OCI-LY7 (cell line): ENCODE data around the gene ZFYVE9. TPM values are rescaled to one million over a fixed set of nuclear protein-coding genes. Genes with fewer than 3 reads are reported as not detected.
A peak's percentile ranks its signal among the peaks of the same experiment; 100 is the strongest.

Experiments used
- BruUV-seq: library from RNA; stranded (reverse); fragments of 400-500 nt; replicated peaks from 2 replicates; lab custom pipeline; 2021; lab: Mats Ljungman, UMichigan
- CTCF ChIA-PET: fragments of 300-600 bp; sonication (Branson Sonifier 250); formaldehyde crosslinking; loops from one replicate; lab custom pipeline; 2022; ENCODE audit warnings: antibody characterized with exemption; ENCODE audit not compliant: unreplicated experiment; lab: Charles Lee
- POLR2A ChIA-PET: fragments of 300-600 bp; sonication (Branson Sonifier 250); formaldehyde crosslinking; loops from one replicate; lab custom pipeline; 2022; ENCODE audit warnings: antibody characterized with exemption; lab: Charles Lee
- DNase-seq: peaks from one replicate; pipeline ENCODE4 v3.0.0-alpha.2; 2015; ENCODE audit warnings: low spot score
- H2AFZ ChIP-seq: fragments of 200-600 bp; sonication (generic), shearing (Covaris generic); 2 replicates; pipeline ENCODE4 v1.6.1; 2014; ENCODE audit warnings: mild to moderate bottlenecking, antibody characterized with exemption, low read length, moderate library complexity
- H3K27ac ChIP-seq: fragments of 200-600 bp; sonication (generic); 2 replicates; pipeline ENCODE4 v1.5.1; 2014; ENCODE audit warnings: mixed run types, low read depth, mild to moderate bottlenecking, moderate library complexity, low read length, inconsistent platforms; ENCODE audit not compliant: poor library complexity, severe bottlenecking
- H3K36me3 ChIP-seq: fragments of 200-600 bp; sonication (generic); 2 replicates; pipeline ENCODE4 v1.6.1; 2014; ENCODE audit warnings: mild to moderate bottlenecking, antibody characterized with exemption, low read length, moderate library complexity, mixed read lengths; ENCODE audit not compliant: insufficient read depth
- H3K4me1 ChIP-seq: fragments of 200-600 bp; sonication (generic); 2 replicates; pipeline ENCODE4 v1.5.1; 2014; ENCODE audit warnings: mild to moderate bottlenecking, low read length; ENCODE audit not compliant: insufficient read depth, poor library complexity, severe bottlenecking
- H3K4me2 ChIP-seq: fragments of 200-600 bp; sonication (generic); 2 replicates; pipeline ENCODE4 v1.6.1; 2014; ENCODE audit warnings: mild to moderate bottlenecking, low read length
- H3K4me3 ChIP-seq: fragments of 200-600 bp; sonication (generic); 2 replicates; pipeline ENCODE4 v1.5.1; 2014; ENCODE audit warnings: mild to moderate bottlenecking, low read depth, low read length; ENCODE audit not compliant: poor library complexity, severe bottlenecking
- H3K79me2 ChIP-seq: fragments of 200-600 bp; sonication (generic); 2 replicates; pipeline ENCODE4 v1.6.1; 2016; ENCODE audit warnings: low read depth, mild to moderate bottlenecking, low read length, moderate library complexity, mixed read lengths; ENCODE audit not compliant: insufficient read depth
- H3K9me2 ChIP-seq: fragments of 200-600 bp; sonication (generic); 2 replicates; pipeline ENCODE4 v1.6.1; 2016; ENCODE audit warnings: mild to moderate bottlenecking, low read length, mixed read lengths; ENCODE audit not compliant: insufficient read depth
- H3K9me3 ChIP-seq: fragments of 200-600 bp; sonication (generic); 2 replicates; pipeline ENCODE4 v1.6.1; 2014; ENCODE audit warnings: mild to moderate bottlenecking, mixed run types, low read length, mixed read lengths
- H4K20me1 ChIP-seq: fragments of 200-600 bp; sonication (generic); 2 replicates; pipeline ENCODE4 v1.6.1; 2014; ENCODE audit warnings: mild to moderate bottlenecking, antibody characterized with exemption, low read length, moderate library complexity, mixed read lengths; ENCODE audit not compliant: insufficient read depth
- EZH2phosphoT487 ChIP-seq: fragments of 200-600 bp; sonication (generic); IDR thresholded peaks from 2 replicates; pipeline ENCODE4 v1.6.1; 2018; ENCODE audit warnings: low read depth, borderline replicate concordance, mild to moderate bottlenecking, mixed run types, antibody characterized with exemption, low read length, moderate library complexity, mixed read lengths
- intact Hi-C: fragments of 100-400 bp; cut with micrococcal nuclease; formaldehyde crosslinking; loops from one replicate; pipeline ENCODE4 v1.10.0; 2022; ENCODE audit not compliant: unreplicated experiment
- total RNA-seq, 2 experiments: library from RNA; depleted of rRNA in 1 of 2; stranded (reverse); fragments of >200 nt in 1 of 2; shearing (Covaris generic) in 1 of 2; gene quantifications; 2 replicates each; pipeline ENCODE4 v1.2.3, GENCODE V29; 2014 to 2022
- TF ChIP-seq, protein P1 (sequence below): fragments of 200-600 bp; sonication (generic); conservative IDR thresholded peaks from 2 replicates; pipeline ENCODE4 v1.5.1; 2014; ENCODE audit warnings: mild to moderate bottlenecking, antibody characterized with exemption, low read length, moderate library complexity, mixed read lengths

The ZFYVE9 gene
- total RNA-seq, 2 experiments from 2014 or later: 3.7 to 5.6 TPM

DNA sequence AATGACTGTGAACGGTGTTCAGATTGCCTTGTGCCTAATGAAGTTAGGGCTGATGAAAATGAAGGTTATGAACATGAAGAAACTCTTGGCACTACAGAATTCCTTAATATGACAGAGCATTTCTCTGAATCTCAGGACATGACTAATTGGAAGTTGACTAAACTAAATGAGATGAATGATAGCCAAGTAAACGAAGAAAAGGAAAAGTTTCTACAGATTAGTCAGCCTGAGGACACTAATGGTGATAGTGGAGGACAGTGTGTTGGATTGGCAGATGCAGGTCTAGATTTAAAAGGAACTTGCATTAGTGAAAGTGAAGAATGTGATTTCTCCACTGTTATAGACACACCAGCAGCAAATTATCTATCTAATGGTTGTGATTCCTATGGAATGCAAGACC is 96.6 kb downstream of the ZFYVE9 start:
- no peak overlapping the region for H2AFZ ChIP-seq
- no peaks in the 10 kb centered on the region for H3K9me3 ChIP-seq
- BruUV-seq: TSS peak; percentile 54
- intact Hi-C loops: no loop called here
- no peaks in the 10 kb centered on the region for H3K36me3 ChIP-seq
- no peaks in the 10 kb centered on the region for H3K4me1 ChIP-seq
- no peaks in the 10 kb centered on the region for H3K79me2 ChIP-seq
- POLR2A ChIA-PET: no interaction called here
- no peak overlapping the region for H3K4me2 ChIP-seq
- no peaks in the 10 kb centered on the region for H4K20me1 ChIP-seq
- no peak overlapping the region for H3K27ac ChIP-seq
- no peak for DNase-seq
- CTCF ChIA-PET: no interaction called here
- no peak overlapping the region for H3K4me3 ChIP-seq
- no peak for TF ChIP-seq EZH2phosphoT487
- TF ChIP-seq, protein P1, sequence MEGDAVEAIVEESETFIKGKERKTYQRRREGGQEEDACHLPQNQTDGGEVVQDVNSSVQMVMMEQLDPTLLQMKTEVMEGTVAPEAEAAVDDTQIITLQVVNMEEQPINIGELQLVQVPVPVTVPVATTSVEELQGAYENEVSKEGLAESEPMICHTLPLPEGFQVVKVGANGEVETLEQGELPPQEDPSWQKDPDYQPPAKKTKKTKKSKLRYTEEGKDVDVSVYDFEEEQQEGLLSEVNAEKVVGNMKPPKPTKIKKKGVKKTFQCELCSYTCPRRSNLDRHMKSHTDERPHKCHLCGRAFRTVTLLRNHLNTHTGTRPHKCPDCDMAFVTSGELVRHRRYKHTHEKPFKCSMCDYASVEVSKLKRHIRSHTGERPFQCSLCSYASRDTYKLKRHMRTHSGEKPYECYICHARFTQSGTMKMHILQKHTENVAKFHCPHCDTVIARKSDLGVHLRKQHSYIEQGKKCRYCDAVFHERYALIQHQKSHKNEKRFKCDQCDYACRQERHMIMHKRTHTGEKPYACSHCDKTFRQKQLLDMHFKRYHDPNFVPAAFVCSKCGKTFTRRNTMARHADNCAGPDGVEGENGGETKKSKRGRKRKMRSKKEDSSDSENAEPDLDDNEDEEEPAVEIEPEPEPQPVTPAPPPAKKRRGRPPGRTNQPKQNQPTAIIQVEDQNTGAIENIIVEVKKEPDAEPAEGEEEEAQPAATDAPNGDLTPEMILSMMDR: no peak
- H3K9me2 ChIP-seq: no peaks in the 10 kb centered on the region

DNA sequence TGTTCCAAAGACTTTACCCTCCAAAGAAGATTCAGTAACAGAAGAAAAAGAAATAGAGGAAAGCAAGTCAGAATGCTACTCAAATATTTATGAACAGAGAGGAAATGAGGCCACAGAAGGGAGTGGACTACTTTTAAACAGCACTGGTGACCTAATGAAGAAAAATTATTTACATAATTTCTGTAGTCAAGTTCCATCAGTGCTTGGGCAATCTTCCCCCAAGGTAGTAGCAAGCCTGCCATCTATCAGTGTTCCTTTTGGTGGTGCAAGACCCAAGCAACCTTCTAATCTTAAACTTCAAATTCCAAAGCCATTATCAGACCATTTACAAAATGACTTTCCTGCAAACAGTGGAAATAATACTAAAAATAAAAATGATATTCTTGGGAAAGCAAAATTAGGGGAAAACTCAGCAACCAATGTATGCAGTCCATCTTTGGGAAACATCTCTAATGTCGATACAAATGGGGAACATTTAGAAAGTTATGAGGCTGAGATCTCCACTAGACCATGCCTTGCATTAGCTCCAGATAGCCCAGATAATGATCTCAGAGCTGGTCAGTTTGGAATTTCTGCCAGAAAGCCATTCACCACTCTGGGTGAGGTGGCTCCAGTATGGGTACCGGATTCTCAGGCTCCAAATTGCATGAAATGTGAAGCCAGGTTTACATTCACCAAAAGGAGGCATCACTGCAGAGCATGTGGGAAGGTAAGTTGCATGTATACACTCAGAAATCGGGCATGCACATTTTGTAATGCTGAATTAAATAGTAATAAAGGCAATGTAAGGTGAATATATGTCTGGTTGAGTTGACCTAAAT is 97.2 kb downstream of the ZFYVE9 start:
- ChIA-PET POLR2A (no interaction called here), CTCF (no interaction called here)
- no peaks in the 10 kb centered on the region for H3K79me2 ChIP-seq
- intact Hi-C loops: no loop called here
- H3K4me3 ChIP-seq: no peak overlapping the region
- TF ChIP-seq, protein P1: no peak
- TF ChIP-seq EZH2phosphoT487: no peak
- H2AFZ ChIP-seq: no peak overlapping the region
- H4K20me1 ChIP-seq: no peaks in the 10 kb centered on the region
- H3K27ac ChIP-seq: no peak overlapping the region
- no peaks in the 10 kb centered on the region for H3K36me3 ChIP-seq
- H3K4me2 ChIP-seq: no peak overlapping the region
- no peaks in the 10 kb centered on the region for H3K9me3 ChIP-seq
- H3K4me1 ChIP-seq: no peaks in the 10 kb centered on the region
- H3K9me2 ChIP-seq: no peaks in the 10 kb centered on the region
- BruUV-seq: no TSS peak
- no peak for DNase-seq

DNA sequence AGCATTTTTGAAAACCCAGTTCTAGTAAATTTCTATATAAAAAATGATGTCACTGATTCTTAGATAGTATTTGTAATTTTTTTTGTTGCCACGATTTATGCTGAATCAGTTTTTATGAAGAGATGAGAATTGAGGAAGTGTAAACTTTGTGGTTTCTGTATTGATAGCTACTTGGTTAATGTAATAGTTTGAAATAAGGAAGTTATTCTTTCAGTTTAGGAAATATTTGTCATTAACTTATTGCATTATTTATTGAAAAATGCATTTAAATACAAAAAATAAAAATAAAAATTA is 97.8 kb downstream of the ZFYVE9 start:
- no peaks in the 10 kb centered on the region for H3K4me1 ChIP-seq
- no peak overlapping the region for H3K4me3 ChIP-seq
- H3K4me2 ChIP-seq: no peak overlapping the region
- no peak overlapping the region for H3K27ac ChIP-seq
- H3K36me3 ChIP-seq: no peaks in the 10 kb centered on the region
- TF ChIP-seq, protein P1: no peak
- TF ChIP-seq EZH2phosphoT487: no peak
- intact Hi-C loops: no loop called here
- POLR2A ChIA-PET: no interaction called here
- BruUV-seq: no TSS peak
- H3K9me2 ChIP-seq: no peaks in the 10 kb centered on the region
- H3K9me3 ChIP-seq: no peaks in the 10 kb centered on the region
- DNase-seq: peak; percentile 24
- H3K79me2 ChIP-seq: no peaks in the 10 kb centered on the region
- no peaks in the 10 kb centered on the region for H4K20me1 ChIP-seq
- H2AFZ ChIP-seq: no peak overlapping the region
- CTCF ChIA-PET: no interaction called here
